ENCODE measurements around the gene GNAL.
"Not testable (repeated sequence)": the region's sequence is repeated elsewhere in the genome, so short reads cannot be mapped to it uniquely, and the experiment has no call there.

Gene GNAL

DNA sequence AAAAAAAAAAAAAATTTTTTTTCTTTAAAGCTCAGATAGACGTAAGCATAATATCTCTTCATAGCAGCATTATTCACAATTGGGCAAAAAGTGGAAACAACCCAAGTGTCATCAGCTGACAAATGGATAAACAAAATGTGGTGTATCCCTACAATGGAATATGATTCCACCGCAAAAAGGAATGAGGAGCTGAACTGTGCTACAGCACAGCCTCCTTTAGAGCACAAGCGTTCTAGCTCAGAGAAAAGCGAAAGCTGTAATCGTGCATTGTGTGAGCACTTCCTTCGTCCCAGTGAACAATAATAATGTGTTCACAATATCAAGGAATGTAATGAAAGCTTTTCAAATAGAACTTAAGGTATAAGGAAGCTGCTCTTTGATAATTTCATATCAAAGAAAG, 150.5 kb downstream of the GNAL start:
- in situ Hi-C loops (cut with MboI; ENCODE audit: low sequenced_read_pairs) = no loop called here

DNA sequence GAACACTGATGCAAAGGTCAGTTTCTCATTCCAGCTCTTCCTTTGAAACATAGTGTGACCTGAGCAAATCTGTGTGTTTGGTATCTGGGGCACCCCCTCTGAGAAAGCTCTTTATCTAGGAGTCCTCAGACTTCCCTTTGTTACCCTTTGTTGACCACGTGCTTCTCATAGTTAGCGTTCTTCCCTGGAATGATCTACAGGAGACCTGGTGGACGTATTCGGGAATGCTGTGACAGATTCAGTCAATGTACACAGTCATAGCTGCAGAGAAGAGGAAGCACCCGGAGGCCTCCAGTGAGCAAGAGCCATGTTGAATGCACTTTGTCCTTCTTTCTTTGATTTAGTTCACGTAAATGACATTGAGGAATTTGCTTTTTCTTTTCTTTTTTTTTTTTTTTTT, 151.4 kb downstream of the GNAL start:
- in situ Hi-C loops (cut with MboI; ENCODE audit: low sequenced_read_pairs) = no loop called here

DNA sequence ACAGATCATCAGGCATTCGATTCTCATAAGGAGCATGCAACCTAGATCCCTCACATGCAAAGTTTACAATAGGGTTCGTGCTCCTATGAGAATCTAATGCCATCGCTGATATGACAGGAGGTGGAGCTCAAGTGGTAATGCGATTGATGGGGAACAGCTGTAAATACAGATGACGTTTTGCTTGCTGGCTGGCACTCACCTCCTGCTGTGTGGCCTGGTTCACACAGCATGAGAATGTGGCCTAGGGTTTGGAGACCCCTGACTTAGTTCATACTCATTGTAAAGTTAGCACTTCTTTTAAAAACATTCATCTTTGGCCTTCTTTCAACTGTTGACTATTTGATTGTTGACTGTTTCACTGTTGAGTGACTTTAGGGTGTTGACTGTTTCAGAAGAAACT, 153.5 kb downstream of the GNAL start:
- in situ Hi-C loops (cut with MboI; ENCODE audit: low sequenced_read_pairs) = no loop called here

DNA sequence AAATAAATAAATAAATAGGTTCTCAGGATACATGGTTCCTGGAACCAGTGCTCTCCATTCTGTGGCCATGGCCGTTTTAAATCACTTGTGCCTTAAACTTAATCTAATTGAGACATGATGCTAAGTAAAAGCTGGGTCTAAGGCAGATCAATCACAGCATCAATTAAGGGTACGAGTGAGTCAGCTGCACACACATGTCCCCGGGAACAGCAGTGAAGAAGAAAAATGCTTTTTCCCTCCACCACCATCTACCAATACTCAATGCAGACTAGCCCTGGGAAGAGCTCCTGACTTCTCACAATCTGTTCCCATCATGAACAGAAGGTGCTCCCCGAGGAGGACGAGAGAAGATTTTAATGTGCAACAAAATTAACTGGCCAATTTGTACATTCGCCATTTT, 155.4 kb downstream of the GNAL start:
- in situ Hi-C loops (cut with MboI; ENCODE audit: low sequenced_read_pairs) = no loop called here

DNA sequence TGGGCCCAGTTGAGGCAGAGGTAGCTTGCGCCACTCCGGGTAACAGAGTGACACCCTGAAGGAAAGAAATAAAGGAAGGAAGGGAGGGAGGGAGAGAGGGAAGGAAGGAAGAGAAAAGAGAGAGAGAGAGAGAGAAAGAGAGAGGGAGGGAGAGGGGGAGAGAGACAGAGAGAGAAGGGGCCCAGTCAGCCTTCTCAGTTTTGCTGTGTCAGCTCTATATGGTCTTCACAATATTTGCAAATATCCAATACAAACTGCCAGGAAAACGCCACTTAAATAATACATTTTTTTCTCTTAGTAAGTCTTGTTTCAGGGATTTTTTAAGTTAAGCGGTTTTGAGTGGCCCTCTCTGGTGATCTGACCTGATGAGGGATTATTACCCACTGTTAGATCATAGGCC, 156.6 kb downstream of the GNAL start:
- in situ Hi-C loops (cut with MboI; ENCODE audit: low sequenced_read_pairs) = no loop called here

DNA sequence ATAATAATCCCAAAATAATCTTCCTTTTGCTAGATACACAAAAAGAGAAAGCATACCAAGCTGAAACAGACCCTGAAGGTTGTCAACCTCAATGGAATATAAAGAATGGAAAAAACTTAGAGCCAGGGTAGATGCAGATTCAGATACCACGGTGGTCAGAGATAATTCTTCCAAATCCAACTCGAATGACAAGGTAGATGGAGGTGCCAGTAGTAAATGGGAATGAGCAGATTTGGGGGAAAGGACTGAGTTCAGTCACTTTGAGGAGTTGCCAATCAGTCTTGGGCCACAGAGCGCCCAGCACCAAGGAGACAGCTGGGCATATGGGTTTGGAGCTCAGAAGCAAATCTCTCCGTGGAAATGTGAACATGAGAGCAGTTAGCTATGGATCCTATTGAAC, 158.7 kb downstream of the GNAL start:
- in situ Hi-C loops (cut with MboI; ENCODE audit: low sequenced_read_pairs) = no loop called here

DNA sequence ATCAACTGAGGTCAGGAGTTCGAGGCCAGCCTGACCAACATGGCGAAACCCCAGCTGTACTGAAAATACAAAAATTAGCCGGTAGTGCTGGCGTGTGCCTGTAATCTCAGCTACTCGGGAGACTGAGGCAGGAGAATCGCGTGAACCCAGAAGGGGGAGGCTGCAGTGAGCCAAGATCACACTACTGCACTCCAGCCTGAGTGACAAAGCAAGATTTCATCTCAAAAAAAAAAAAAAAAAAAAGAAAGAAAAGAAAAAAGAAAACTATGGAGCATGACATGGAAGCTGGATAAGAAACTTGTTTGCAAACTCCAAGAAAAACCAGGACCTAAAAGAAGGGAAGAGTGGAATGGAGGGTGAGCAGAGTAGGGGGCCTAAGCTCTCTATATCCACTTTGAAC, 160.2 kb downstream of the GNAL start:
- in situ Hi-C loops (cut with MboI; ENCODE audit: low sequenced_read_pairs) = no loop called here

DNA sequence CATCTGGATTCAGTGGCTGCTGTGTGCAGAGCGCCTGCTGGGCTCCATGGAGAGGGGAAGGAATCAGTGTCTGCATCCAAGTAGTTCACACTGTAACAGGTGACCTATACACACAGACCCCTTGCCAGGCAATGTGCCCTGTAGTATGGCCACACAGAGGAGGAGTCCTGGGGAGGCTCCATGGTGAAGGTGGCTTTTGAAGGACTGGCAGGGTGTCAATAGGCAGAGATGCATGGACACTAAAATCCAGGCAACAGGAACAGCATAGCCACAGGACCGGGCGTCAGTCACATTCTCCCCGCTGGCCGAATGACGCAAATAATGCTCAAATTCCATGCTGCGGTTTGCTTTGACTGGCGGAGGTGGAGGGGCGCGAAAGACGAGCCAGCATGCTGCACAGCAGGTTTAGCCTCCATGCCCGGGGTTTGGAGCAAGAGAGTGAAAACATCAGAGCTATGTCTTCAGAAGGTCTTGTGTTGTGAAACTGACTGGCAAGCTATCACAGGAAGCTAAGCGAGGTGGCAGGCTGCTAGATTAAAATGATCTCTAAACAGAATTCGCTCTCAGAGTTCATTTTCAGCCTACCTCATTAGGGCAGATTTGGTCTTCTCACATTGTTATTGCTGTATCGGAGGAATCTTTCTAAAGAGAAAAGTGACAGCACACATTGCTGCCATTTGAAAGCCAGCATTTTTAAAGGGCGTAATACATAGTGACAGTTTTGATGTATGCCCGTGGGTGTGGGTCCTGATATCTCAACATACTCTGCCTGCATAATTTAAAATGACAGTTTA, 161.0 kb downstream of the GNAL start:
- in situ Hi-C loops (cut with MboI; ENCODE audit: low sequenced_read_pairs) = no loop called here

DNA sequence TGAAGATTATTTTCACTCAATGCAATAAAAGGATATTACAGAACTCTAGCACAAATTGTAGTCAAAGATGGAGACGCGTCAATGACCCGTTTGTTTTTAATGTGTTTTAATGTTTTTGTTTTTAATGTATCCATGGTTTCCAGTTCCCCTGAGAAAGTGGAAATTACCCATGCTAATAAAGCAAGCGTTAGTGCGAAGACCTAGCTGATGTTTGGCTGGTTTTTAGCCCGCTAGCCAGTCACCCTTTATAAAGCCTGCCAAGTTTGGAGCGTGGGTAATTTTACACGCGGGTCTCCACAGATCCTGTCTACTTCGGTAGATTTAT, 161.7 kb downstream of the GNAL start:
- in situ Hi-C loops (cut with MboI; ENCODE audit: low sequenced_read_pairs) = no loop called here

DNA sequence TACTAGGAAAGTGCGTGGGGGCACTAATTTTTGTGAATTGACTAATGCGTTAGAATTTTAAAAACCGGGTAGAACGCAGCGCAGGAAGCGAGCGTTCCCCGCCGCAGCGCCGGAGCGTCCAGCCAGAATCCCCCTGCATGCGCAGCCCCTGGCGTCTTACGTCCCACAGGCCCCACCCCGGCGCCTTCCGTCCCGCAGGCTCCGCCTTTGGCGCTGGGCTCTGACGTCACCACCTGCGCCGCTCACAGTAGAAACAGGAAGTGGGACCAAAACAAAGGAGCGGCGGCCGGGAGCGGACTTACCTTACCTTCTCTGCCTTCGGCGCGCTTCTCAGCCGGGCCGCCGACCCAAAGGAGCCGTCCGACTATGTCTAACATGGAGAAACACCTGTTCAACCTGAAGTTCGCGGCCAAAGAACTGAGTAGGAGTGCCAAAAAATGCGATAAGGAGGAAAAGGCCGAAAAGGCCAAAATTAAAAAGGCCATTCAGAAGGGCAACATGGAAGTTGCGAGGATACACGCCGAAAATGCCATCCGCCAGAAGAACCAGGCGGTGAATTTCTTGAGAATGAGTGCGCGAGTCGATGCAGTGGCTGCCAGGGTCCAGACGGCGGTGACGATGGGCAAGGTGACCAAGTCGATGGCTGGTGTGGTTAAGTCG, 162.2 kb downstream of the GNAL start, which contains the start of gene CHMP1B:
Gene CHMP1B, plus strand, starts transcription at position 268 of the 660 bp plus-strand sequence. Its CDS starts 99 bp downstream, at position 367.
- in situ Hi-C loops (cut with MboI; ENCODE audit: low sequenced_read_pairs) = no loop called here

DNA sequence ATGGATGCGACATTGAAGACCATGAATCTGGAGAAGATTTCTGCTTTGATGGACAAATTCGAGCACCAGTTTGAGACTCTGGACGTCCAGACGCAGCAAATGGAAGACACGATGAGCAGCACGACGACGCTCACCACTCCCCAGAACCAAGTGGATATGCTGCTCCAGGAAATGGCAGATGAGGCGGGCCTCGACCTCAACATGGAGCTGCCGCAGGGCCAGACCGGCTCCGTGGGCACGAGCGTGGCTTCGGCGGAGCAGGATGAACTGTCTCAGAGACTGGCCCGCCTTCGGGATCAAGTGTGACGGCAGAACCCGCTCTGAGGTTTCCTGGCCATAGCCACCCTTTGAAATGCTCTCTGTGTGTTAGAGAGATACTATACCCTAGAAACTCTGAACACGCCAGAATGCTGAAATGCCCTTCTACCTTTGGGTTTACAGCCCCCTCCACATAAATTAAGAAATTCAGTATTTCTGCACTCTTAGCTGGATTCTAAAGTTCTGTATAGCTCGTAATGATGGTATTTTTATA, 162.8 kb downstream of the GNAL start:
- in situ Hi-C loops (cut with MboI; ENCODE audit: low sequenced_read_pairs) = no loop called here

DNA sequence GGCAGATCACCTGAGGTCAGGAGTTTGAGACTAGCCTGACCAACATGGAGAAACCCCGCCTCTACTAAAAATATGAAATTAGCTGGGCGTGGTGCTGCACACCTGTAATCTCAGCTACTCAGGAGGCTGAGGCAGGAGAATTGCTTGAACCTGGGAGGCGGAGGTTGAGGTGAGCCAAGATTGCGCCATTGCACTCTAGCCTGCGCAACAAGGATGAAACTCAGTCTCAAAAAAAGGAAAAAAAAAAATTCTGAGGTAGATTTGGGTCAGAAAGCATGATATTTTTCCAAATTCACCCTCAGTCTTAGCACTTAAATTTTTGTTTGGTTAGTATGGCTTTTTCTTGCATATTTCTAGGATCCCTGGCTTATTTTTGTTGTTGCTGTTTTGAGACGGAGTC, 165.5 kb downstream of the GNAL start:
- in situ Hi-C loops (cut with MboI; ENCODE audit: low sequenced_read_pairs) = not testable (repeated sequence)

DNA sequence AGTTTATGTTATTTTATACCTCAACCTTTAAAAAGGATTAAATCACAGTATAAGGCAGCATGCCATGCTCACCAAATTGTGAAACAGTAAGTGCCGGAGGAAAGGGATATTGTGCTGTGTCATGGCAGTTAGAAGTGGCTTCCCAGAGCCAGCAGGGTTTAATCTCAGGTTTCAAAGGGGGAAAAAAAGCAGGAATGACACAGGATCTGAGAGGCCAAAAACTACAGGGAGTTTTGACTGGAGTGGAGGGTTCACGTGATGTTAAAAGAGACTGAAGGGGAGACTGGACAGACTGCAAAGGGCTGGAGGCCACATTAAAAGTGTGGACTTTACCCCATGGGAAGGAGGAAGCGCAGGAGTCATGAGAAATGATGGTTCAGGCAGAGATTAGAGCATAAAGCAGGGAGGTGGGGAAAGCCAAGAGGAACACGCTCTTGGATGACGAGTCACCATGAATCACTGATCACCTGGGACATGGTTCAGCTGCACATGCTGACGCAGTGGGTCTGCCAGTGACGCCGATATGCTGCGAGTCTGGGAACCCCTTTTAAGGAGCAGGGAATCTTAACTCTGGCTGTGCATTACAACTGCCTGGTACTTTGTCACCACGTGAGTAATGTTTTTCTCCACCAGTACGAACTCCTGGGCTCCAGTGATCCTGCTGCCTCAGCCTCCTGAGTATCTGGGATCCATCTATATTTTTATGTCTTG, 168.3 kb downstream of the GNAL start:
- in situ Hi-C loops (cut with MboI; ENCODE audit: low sequenced_read_pairs) = no loop called here

DNA sequence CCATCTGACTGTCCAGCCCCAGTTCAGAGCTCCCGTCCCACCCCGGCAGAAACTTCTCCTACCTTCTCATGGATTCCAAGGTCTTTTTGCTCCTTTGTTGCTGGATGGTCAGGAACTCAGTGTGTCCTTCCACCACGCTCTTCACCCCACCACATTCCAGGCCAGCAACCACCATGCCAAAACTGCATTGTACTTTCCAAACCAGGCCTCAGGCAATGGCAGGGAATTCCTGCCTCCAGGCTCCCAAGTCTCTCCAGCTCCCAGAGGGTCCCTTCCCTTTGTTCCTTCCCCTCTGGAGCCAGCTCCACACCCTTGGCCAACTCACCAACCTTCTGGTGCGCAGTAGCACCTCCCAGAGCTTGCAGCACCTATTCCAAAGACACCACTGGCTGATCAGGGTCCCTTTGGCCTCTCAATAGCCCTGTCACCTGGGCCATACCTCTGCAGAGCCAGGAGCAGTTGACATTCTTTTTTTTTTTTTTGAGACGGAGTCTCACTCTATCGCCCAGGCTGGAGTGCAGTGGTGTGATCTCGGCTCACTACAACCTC, 170.3 kb downstream of the GNAL start:
- in situ Hi-C loops (cut with MboI; ENCODE audit: low sequenced_read_pairs) = no loop called here

DNA sequence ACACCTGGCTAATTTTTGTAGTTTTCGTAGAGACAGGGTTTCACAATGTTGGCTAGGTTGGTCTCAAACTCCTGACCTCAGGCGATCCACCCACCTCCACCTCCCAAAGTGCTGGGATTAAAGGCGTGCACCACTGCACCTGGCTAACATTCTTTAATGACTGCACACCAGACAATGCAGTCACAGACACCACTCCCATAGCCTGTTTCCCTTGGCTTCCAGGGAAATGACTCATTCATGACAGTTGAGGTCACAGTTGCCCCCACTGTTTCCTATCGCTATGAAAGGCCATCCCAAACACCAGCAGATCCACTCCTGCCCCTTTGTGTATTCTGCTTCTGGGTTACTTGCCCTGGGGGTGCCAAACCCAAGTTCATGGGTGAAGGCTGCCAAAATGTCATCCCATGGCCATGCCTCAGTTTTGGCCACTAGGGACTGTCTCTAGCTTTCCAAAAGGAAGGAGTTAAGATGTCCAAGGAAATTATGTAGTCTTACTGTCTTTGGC, 170.9 kb downstream of the GNAL start:
- in situ Hi-C loops (cut with MboI; ENCODE audit: low sequenced_read_pairs) = loop anchor here (10.0 kb wide), 1 partner anchor 65 kb away; no protein-coding TSS in a partner anchor

DNA sequence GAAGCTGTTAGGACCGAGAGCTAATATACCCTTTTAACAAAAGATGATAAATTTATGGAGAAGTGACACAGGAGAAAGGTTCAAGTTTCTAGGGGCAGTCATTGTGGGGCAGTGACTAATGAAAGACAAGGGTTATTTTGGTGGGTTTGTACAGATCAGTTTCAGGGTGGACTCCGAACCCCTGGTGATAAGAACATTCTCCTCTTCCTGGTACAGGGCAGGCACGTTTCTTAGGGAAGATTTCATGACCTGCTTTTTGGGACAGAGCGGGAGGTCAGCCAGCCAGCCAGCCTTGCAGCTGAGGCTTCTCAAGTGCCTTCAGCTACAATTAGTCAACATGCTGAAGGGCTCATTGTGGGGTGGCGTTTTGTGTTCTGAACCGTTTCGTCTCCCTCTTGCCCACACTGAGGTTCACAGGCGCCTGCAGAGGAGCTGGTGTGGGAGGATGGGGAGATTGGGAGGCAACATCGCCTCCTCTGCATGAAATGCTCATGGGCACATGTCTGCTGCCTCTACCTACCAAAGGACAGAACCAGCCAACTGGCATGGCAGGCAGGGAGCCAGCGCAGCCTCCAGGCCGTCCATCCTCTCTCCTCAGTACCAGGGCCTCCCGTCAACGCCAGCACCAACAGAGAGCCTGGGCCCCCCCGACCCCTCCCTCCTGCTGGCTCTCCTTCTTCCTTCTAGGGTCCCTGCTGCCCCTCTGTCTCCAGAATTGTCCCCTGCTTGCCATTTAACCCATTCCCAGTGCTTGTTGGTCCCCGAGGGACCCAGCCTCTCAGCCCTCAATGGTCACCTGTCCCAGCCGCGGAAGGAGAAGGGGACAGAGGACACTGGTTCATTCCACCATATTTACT, 171.8 kb downstream of the GNAL start:
- in situ Hi-C loops (cut with MboI; ENCODE audit: low sequenced_read_pairs) = loop anchor here (10.0 kb wide), 1 partner anchor 64 kb away; no protein-coding TSS in a partner anchor

DNA sequence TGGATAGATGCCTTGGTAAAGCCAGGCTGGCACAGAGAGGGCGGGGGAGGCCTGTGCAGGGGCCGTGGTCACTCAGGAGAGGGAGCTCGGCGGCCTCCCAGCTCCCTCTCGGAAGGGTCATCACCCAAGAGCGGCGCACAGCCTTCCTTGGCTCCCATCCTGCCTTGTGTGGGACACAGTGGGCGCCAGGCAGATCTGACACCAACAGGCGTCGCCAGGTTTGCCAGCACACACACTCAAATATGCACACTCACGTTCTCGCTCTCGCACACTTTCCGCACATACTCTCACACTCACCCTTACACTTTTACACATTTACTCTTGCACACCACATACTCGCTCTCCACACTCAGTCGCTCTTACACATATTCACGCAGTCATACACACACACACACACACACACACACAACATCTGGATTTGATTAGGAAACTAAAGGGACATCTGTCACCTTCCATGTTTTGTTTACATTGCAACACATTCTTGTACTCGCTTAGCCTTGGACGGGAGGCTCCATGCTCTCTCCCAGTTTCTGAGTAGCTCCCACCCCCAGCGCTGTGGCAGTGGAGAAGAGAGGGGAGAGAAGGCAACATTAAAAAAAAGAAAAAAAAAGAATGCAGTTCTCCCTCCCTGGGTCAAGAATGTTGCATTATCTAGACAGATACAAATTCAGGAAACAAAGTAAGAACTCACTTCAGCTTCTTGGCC, 172.7 kb downstream of the GNAL start:
- in situ Hi-C loops (cut with MboI; ENCODE audit: low sequenced_read_pairs) = loop anchor here (10.0 kb wide), 1 partner anchor 63 kb away; no protein-coding TSS in a partner anchor

DNA sequence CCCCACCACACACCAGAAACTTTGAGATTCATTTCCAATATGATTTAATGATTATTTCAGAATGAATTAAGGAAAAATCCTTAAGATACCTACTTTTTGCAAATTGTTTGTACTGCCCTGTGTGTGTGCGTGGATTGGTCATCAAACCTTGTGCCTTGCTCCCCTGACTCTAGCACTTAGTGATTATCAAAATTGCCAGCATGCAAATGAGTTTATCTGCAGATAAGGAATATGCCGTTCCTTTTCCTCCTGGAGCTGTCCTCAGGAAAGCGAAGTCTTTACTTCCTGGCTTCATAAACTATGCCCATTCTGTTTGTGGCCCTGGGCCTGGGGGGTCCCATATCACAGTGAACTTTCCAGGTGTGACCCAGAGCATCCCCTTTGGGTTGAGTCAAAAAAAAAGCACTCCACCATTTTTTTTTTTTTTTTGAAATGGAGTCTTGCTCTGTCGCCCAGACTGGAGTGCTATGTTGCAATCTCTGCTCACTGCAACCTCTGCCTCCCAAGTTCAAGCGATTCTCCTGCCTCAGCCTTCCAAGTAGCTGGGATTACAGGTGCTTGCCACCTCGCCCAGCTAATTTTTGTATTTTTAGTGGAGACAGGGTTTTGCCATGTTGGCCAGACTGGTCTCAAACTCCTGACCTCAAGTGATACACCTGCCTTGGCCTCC, 173.5 kb downstream of the GNAL start:
- in situ Hi-C loops (cut with MboI; ENCODE audit: low sequenced_read_pairs) = loop anchor here (10.0 kb wide), 1 partner anchor 62 kb away; no protein-coding TSS in a partner anchor

DNA sequence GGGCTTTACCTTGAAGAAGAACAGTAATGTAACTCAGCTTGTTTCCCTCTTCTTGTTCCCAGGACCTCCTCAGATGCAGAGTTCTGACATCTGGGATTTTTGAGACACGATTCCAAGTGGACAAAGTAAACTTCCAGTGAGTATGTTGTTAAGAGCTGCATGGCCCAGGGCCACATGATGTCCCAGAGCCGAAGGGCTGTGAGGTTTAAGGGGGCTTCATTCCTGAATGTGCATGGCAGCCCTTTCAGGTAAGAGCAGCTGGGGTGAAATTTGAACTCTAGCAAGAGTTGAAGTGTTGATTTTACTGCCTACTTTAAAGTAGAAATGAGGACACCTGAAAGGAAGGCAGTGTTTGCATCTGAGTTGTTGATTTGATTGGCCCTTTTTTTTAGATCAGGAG, 175.4 kb downstream of the GNAL start:
- in situ Hi-C loops (cut with MboI; ENCODE audit: low sequenced_read_pairs) = loop anchor here (10.0 kb wide), 1 partner anchor 60 kb away; no protein-coding TSS in a partner anchor

Measured in HL-60/S4 (cell line).